SH-SY5Y (cell line): ENCODE data around the gene MT1M.

Experiments
- GATA2 ChIP-seq: IDR thresholded peaks from 2 replicates; pipeline ENCODE4 v1.6.1; 2011; ENCODE audit warnings: mild to moderate bottlenecking, low read depth, low read length
- GATA3 ChIP-seq: IDR thresholded peaks from 2 replicates; pipeline ENCODE4 v1.6.1; 2011; ENCODE audit warnings: low read depth, mild to moderate bottlenecking, low read length, moderate library complexity

- no peak for TF ChIP-seq GATA2
- TF ChIP-seq GATA3 = no peak
Measured at GRCh38 chr16:56669005-56669839, 36.8 kb downstream of the MT1M start, which contains the start of gene MT1H.
